Stimulated activated CD4-positive, alpha-beta T cell treated with anti-CD3 and anti-CD28 coated beads, Interleukin-15, amount 100 ng/mL, for 48 hours (primary cell): Measurements from ENCODE around the gene GPR3.

Experiments used
- DNase-seq, 2 donors: peaks; one replicate each; pipeline ENCODE4 v3.0.0-alpha.2; 2020; ENCODE audit warnings: low read depth in 2 of 2

Gene GPR3

GRCh38 chr1:27358038-27358927 is 34.1 kb upstream of the GPR3 start:
- no peak for DNase-seq

GRCh38 chr1:27358928-27359313 is 33.5 kb upstream of the GPR3 start:
- DNase-seq: no peak

- no peak for DNase-seq
Observed at GRCh38 chr1:27359822-27360158, 32.6 kb upstream of the GPR3 start.

GRCh38 chr1:27360159-27361043 is 32.0 kb upstream of the GPR3 start:
- no peak for DNase-seq

GRCh38 chr1:27361044-27361402 is 31.4 kb upstream of the GPR3 start:
- no peak for DNase-seq

- DNase-seq: no peak
Observed at GRCh38 chr1:27361553-27361952, 30.9 kb upstream of the GPR3 start.

- DNase-seq: no peak
Observed at GRCh38 chr1:27363766-27364695, 28.4 kb upstream of the GPR3 start.

GRCh38 chr1:27364696-27365371 is 27.6 kb upstream of the GPR3 start:
- DNase-seq: no peak

GRCh38 chr1:27365372-27366112 is 26.9 kb upstream of the GPR3 start:
- DNase-seq: peak; percentile 64 to 77

GRCh38 chr1:27366113-27366410 is 26.4 kb upstream of the GPR3 start:
- peak; percentile 77 to 81 for DNase-seq

GRCh38 chr1:27366411-27367159 is 25.8 kb upstream of the GPR3 start, which contains the start of gene MAP3K6:
Gene MAP3K6 (minus strand): TSS chr1:27366961. CDS start chr1:27366597, 364 bp downstream.
- peak in 1 of 2 donors; percentile 59 for DNase-seq

GRCh38 chr1:27367160-27367650 is 25.2 kb upstream of the GPR3 start:
- DNase-seq: no peak

- no peak for DNase-seq
Observed at GRCh38 chr1:27368869-27369582, 23.4 kb upstream of the GPR3 start.

GRCh38 chr1:27372022-27372807 is 20.2 kb upstream of the GPR3 start:
- DNase-seq: no peak

- DNase-seq: no peak
Observed at GRCh38 chr1:27372808-27373690, 19.4 kb upstream of the GPR3 start.

- DNase-seq: no peak
Observed at GRCh38 chr1:27374362-27375086, 17.9 kb upstream of the GPR3 start, which contains the start of gene FCN3. Gene FCN3 (minus strand): TSS chr1:27374824. CDS start chr1:27374818, 6 bp downstream.
